Measurements from ENCODE around the gene NRP2.

NRP2 gene

GRCh38 chr2:205755923-205756322, 73.6 kb downstream of the NRP2 start:
- DNase-seq (ENCODE audit: low spot score): no peak
- Histone ChIP-seq H4K8ac (ENCODE audit: low read depth, low read length) (no peak overlapping the region), H2AK5ac (ENCODE audit: low read depth, low read length) (no peak overlapping the region), H3K18ac (ENCODE audit: low read length) (no peak overlapping the region), H3K4me1 (ENCODE audit: control insufficient read depth in 2 of 2, insufficient read depth in 1 of 2, low read depth in 1 of 2, low read length in 2 of 2) (peaks cover 11 to 14% of the 10 kb centered on the region in 2 donors), H3K36me3 (replicated peaks in 1 of 2; ENCODE audit: control insufficient read depth in 2 of 2, insufficient read depth in 2 of 2, low read length in 2 of 2) (peaks cover 0 to 49% of the 10 kb centered on the region in 2 donors), H3K4me2 (ENCODE audit: insufficient read depth, low read length, poor library complexity, severe bottlenecking) (no peak overlapping the region), H2BK120ac (ENCODE audit: low read depth, low read length) (no peak overlapping the region), H3K79me1 (ENCODE audit: low read depth, low read length) (no peaks in the 10 kb centered on the region), H3K9ac (ENCODE audit: low read depth, low read length, poor library complexity) (no peak overlapping the region), H3K14ac (ENCODE audit: low read length) (no peak overlapping the region), H2BK12ac (ENCODE audit: low read length) (no peak overlapping the region), H3K4ac (ENCODE audit: low read length) (no peak overlapping the region), H3K27me3 (ENCODE audit: control insufficient read depth in 3 of 3, insufficient read depth in 3 of 3, low read depth in 1 of 3, low read length in 3 of 3) (no peaks in the 10 kb centered on the region), H3K4me3 (ENCODE audit: low read length in 2 of 2) (no peak overlapping the region), H2BK5ac (ENCODE audit: low read length) (no peak overlapping the region), H3K9me3 (replicated peaks in 1 of 2; ENCODE audit: control insufficient read depth in 2 of 2, insufficient read depth in 1 of 2, low read depth in 1 of 2, low read length in 2 of 2) (no peaks in the 10 kb centered on the region), H2BK15ac (ENCODE audit: low read length) (no peak overlapping the region), H3K23ac (ENCODE audit: low read depth, low read length, poor library complexity) (no peak overlapping the region), H3K27ac (replicated peaks; ENCODE audit: low read length) (no peak overlapping the region), H4K91ac (ENCODE audit: low read depth, low read length, poor library complexity) (no peak overlapping the region), H2AFZ (ENCODE audit: low read length) (no peak overlapping the region)
- WGBS, 2 donors (ENCODE audit: extremely low coverage in 2 of 2, insufficient read length in 2 of 2, insufficient replicate concordance in 1 of 2): no CpG with 5 or more reads among the region's 3 CpGs

DNA sequence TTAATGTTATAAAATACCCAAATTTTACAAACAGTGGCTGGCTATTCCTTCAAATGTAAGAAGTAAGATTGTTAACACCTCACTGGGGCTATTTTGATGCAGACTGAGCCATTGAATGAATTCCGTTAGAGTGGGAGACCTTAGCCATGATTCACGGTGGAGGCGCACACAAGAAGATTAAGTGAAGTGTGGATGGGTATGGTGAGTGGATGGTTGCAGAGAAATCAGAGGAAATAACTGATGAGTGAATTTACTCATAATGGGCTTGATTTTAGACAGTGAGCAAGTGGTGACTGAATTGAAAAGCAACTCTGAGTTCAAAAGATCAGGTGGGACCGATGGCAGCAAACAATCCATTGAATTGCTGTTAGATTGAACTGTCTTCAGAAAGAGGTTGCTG, 75.0 kb downstream of the NRP2 start:
- Histone ChIP-seq H3K9me3 (replicated peaks in 1 of 2; ENCODE audit: control insufficient read depth in 2 of 2, insufficient read depth in 1 of 2, low read depth in 1 of 2, low read length in 2 of 2) (no peaks in the 10 kb centered on the region), H3K4me3 (ENCODE audit: low read length in 2 of 2) (no peak overlapping the region), H3K4ac (ENCODE audit: low read length) (no peak overlapping the region), H2BK15ac (ENCODE audit: low read length) (no peak overlapping the region), H2BK120ac (ENCODE audit: low read depth, low read length) (no peak overlapping the region), H3K4me2 (ENCODE audit: insufficient read depth, low read length, poor library complexity, severe bottlenecking) (no peak overlapping the region), H2AFZ (ENCODE audit: low read length) (no peak overlapping the region), H3K18ac (ENCODE audit: low read length) (no peak overlapping the region), H3K9ac (ENCODE audit: low read depth, low read length, poor library complexity) (no peak overlapping the region), H3K14ac (ENCODE audit: low read length) (no peak overlapping the region), H3K27me3 (ENCODE audit: control insufficient read depth in 3 of 3, insufficient read depth in 3 of 3, low read depth in 1 of 3, low read length in 3 of 3) (no peaks in the 10 kb centered on the region), H2AK5ac (ENCODE audit: low read depth, low read length) (no peak overlapping the region), H4K8ac (ENCODE audit: low read depth, low read length) (no peak overlapping the region), H2BK12ac (ENCODE audit: low read length) (no peak overlapping the region), H3K36me3 (replicated peaks in 1 of 2; ENCODE audit: control insufficient read depth in 2 of 2, insufficient read depth in 2 of 2, low read length in 2 of 2) (peaks cover 0 to 38% of the 10 kb centered on the region in 2 donors), H3K4me1 (ENCODE audit: control insufficient read depth in 2 of 2, insufficient read depth in 1 of 2, low read depth in 1 of 2, low read length in 2 of 2) (peaks cover 11 to 14% of the 10 kb centered on the region in 2 donors), H2BK5ac (ENCODE audit: low read length) (no peak overlapping the region), H4K91ac (ENCODE audit: low read depth, low read length, poor library complexity) (no peak overlapping the region), H3K79me1 (ENCODE audit: low read depth, low read length) (no peaks in the 10 kb centered on the region), H3K27ac (replicated peaks; ENCODE audit: low read length) (no peak overlapping the region), H3K23ac (ENCODE audit: low read depth, low read length, poor library complexity) (no peak overlapping the region)
- no CpG with 5 or more reads among the region's 4 CpGs for WGBS, 2 donors (ENCODE audit: extremely low coverage in 2 of 2, insufficient read length in 2 of 2, insufficient replicate concordance in 1 of 2)
- DNase-seq (ENCODE audit: low spot score): no peak

GRCh38 chr2:205758051-205758450, 75.8 kb downstream of the NRP2 start:
- Histone ChIP-seq H3K14ac (ENCODE audit: low read length) (no peak overlapping the region), H3K79me1 (ENCODE audit: low read depth, low read length) (no peaks in the 10 kb centered on the region), H2BK5ac (ENCODE audit: low read length) (no peak overlapping the region), H3K9ac (ENCODE audit: low read depth, low read length, poor library complexity) (no peak overlapping the region), H3K36me3 (replicated peaks in 1 of 2; ENCODE audit: control insufficient read depth in 2 of 2, insufficient read depth in 2 of 2, low read length in 2 of 2) (peaks cover 0 to 36% of the 10 kb centered on the region in 2 donors), H4K91ac (ENCODE audit: low read depth, low read length, poor library complexity) (no peak overlapping the region), H3K18ac (ENCODE audit: low read length) (no peak overlapping the region), H4K8ac (ENCODE audit: low read depth, low read length) (no peak overlapping the region), H2BK12ac (ENCODE audit: low read length) (no peak overlapping the region), H3K4me2 (ENCODE audit: insufficient read depth, low read length, poor library complexity, severe bottlenecking) (no peak overlapping the region), H3K27me3 (ENCODE audit: control insufficient read depth in 3 of 3, insufficient read depth in 3 of 3, low read depth in 1 of 3, low read length in 3 of 3) (no peaks in the 10 kb centered on the region), H3K4me3 (ENCODE audit: low read length in 2 of 2) (no peak overlapping the region), H2BK15ac (ENCODE audit: low read length) (no peak overlapping the region), H2BK120ac (ENCODE audit: low read depth, low read length) (no peak overlapping the region), H2AK5ac (ENCODE audit: low read depth, low read length) (no peak overlapping the region), H3K4ac (ENCODE audit: low read length) (no peak overlapping the region), H3K9me3 (replicated peaks in 1 of 2; ENCODE audit: control insufficient read depth in 2 of 2, insufficient read depth in 1 of 2, low read depth in 1 of 2, low read length in 2 of 2) (no peaks in the 10 kb centered on the region), H2AFZ (ENCODE audit: low read length) (no peak overlapping the region), H3K27ac (replicated peaks; ENCODE audit: low read length) (no peak overlapping the region), H3K4me1 (ENCODE audit: control insufficient read depth in 2 of 2, insufficient read depth in 1 of 2, low read depth in 1 of 2, low read length in 2 of 2) (peaks cover 11 to 14% of the 10 kb centered on the region in 2 donors), H3K23ac (ENCODE audit: low read depth, low read length, poor library complexity) (no peak overlapping the region)
- no CpG with 5 or more reads among the region's 4 CpGs for WGBS, 2 donors (ENCODE audit: extremely low coverage in 2 of 2, insufficient read length in 2 of 2, insufficient replicate concordance in 1 of 2)
- no peak for DNase-seq (ENCODE audit: low spot score)

DNA sequence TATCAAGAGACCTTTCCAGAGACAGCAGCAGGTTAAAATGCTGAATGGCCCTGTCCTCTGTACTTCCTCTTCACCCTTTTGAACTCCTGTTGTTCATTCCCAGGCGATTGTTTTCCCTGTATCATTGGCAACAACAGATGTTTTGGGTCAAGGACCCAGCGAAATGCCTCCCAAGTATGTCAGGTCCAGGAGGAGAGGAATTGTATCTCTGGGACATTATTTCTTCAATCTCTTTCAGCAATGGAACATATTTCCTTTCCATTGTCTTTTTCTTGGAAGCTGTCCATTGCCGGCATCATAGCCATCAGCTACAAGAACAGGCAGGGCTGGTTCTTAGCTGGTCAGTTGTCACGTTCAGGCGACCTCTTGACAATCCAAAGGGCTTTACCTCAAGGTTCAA, 76.2 kb downstream of the NRP2 start:
- Histone ChIP-seq H3K4me1 (ENCODE audit: control insufficient read depth in 2 of 2, insufficient read depth in 1 of 2, low read depth in 1 of 2, low read length in 2 of 2) (peaks cover 13 to 16% of the 10 kb centered on the region in 2 donors), H2AK5ac (ENCODE audit: low read depth, low read length) (no peak overlapping the region), H3K4me3 (ENCODE audit: low read length in 2 of 2) (no peak overlapping the region), H2BK5ac (ENCODE audit: low read length) (no peak overlapping the region), H2BK15ac (ENCODE audit: low read length) (no peak overlapping the region), H3K23ac (ENCODE audit: low read depth, low read length, poor library complexity) (no peak overlapping the region), H3K4me2 (ENCODE audit: insufficient read depth, low read length, poor library complexity, severe bottlenecking) (no peak overlapping the region), H3K9me3 (replicated peaks in 1 of 2; ENCODE audit: control insufficient read depth in 2 of 2, insufficient read depth in 1 of 2, low read depth in 1 of 2, low read length in 2 of 2) (no peaks in the 10 kb centered on the region), H3K27ac (replicated peaks; ENCODE audit: low read length) (no peak overlapping the region), H3K9ac (ENCODE audit: low read depth, low read length, poor library complexity) (no peak overlapping the region), H3K27me3 (ENCODE audit: control insufficient read depth in 3 of 3, insufficient read depth in 3 of 3, low read depth in 1 of 3, low read length in 3 of 3) (no peaks in the 10 kb centered on the region), H2AFZ (ENCODE audit: low read length) (no peak overlapping the region), H4K8ac (ENCODE audit: low read depth, low read length) (no peak overlapping the region), H2BK120ac (ENCODE audit: low read depth, low read length) (no peak overlapping the region), H4K91ac (ENCODE audit: low read depth, low read length, poor library complexity) (no peak overlapping the region), H3K18ac (ENCODE audit: low read length) (no peak overlapping the region), H3K79me1 (ENCODE audit: low read depth, low read length) (no peaks in the 10 kb centered on the region), H2BK12ac (ENCODE audit: low read length) (no peak overlapping the region), H3K4ac (ENCODE audit: low read length) (no peak overlapping the region), H3K36me3 (replicated peaks in 1 of 2; ENCODE audit: control insufficient read depth in 2 of 2, insufficient read depth in 2 of 2, low read length in 2 of 2) (peaks cover 0 to 32% of the 10 kb centered on the region in 2 donors), H3K14ac (ENCODE audit: low read length) (no peak overlapping the region)
- DNase-seq (ENCODE audit: low spot score): no peak
- WGBS, 2 donors (ENCODE audit: extremely low coverage in 2 of 2, insufficient read length in 2 of 2, insufficient replicate concordance in 1 of 2): no CpG with 5 or more reads among the region's 5 CpGs

Measured in neuronal stem cell (in vitro differentiated cells).